GM12878 (cell line): ENCODE results near the gene ACOT13. TPM values are rescaled to one million over a fixed set of nuclear protein-coding genes. Genes with fewer than 3 reads are reported as not detected.

Experiments used
- ATAC-seq: fragments of 200-7000 bp; cut with Tn5 transposase; 3 replicates; pipeline ENCODE4 v1.9.1; 2020; ENCODE audit warnings: mild to moderate bottlenecking, moderate library complexity
- BruUV-seq: library from RNA; stranded (reverse); fragments of 400-500 nt; replicated peaks from 2 replicates; lab custom pipeline; 2021; lab: Mats Ljungman, UMichigan
- CTCF ChIA-PET: fragments of 300-600 bp; sonication (Branson Sonifier 250); formaldehyde crosslinking; extraction: SDS; loops from one replicate; lab custom pipeline; 2021; ENCODE audit warnings: inconsistent platforms; lab: Yijun Ruan, JAX
- POLR2A ChIA-PET: fragments of 350-600 bp; formaldehyde crosslinking; extraction: SDS; loops from one replicate; lab custom pipeline; 2021; ENCODE audit warnings: inconsistent platforms; lab: Charles Lee
- RAD21 ChIA-PET: fragments of 300-600 bp; sonication (Branson Sonifier 250); formaldehyde crosslinking; loops from one replicate; lab custom pipeline; 2023; ENCODE audit warnings: antibody characterized with exemption; ENCODE audit not compliant: unreplicated experiment; lab: Charles Lee
- SMC1A ChIA-PET: fragments of 300-600 bp; sonication (Branson Sonifier 250); formaldehyde crosslinking; loops from one replicate; lab custom pipeline; 2023; ENCODE audit not compliant: unreplicated experiment, uncharacterized antibody; lab: Charles Lee
- DNase-seq: peaks from one replicate; pipeline ENCODE4 v3.0.0-alpha.2; 2011; ENCODE audit warnings: low read depth, low spot score
- FAIRE-seq: peaks from 3 replicates; lab custom pipeline; 2011; peaks lifted over from hg19 to GRCh38; lab: Jason Lieb, UNC
- H2AFZ ChIP-seq: 2 replicates; pipeline ENCODE4 v1.6.0; 2011; ENCODE audit warnings: low read depth, low read length, control low read depth; ENCODE audit not compliant: control insufficient read depth
- H3K27ac ChIP-seq: 2 replicates; pipeline ENCODE4 v1.5.1; 2011; ENCODE audit warnings: control low read depth; ENCODE audit not compliant: control insufficient read depth, insufficient read depth
- H3K27me3 ChIP-seq, 2 experiments: replicated peaks in 1 of 2; 2 replicates each; pipeline versions ENCODE4 v1.6.0 to v1.6.1; 2011; ENCODE audit warnings: low read length in 1 of 2; ENCODE audit not compliant: control insufficient read depth in 2 of 2, insufficient read depth in 2 of 2
- H3K36me3 ChIP-seq, 2 experiments: 2 replicates each; pipeline ENCODE4 v1.5.1; 2011; ENCODE audit warnings: low read length in 1 of 2; ENCODE audit not compliant: control insufficient read depth in 2 of 2, insufficient read depth in 2 of 2
- H3K4me1 ChIP-seq: 2 replicates; pipeline ENCODE4 v1.6.1; 2011; ENCODE audit warnings: mild to moderate bottlenecking, low read length, moderate library complexity, mixed read lengths; ENCODE audit not compliant: control insufficient read depth, insufficient read depth
- H3K4me2 ChIP-seq: 2 replicates; pipeline ENCODE4 v1.6.0; 2011; ENCODE audit warnings: control low read depth; ENCODE audit not compliant: control insufficient read depth, insufficient read depth
- H3K4me3 ChIP-seq: fragments of 200-600 bp; sonication (generic); 2 replicates; pipeline ENCODE4 v1.5.1; 2016
- H3K79me2 ChIP-seq: 2 replicates; pipeline ENCODE4 v1.6.0; 2011; ENCODE audit warnings: low read length; ENCODE audit not compliant: control insufficient read depth, insufficient read depth
- H3K9ac ChIP-seq: 2 replicates; pipeline ENCODE4 v1.8.0; 2011; ENCODE audit warnings: low read length, control low read depth, mixed read lengths; ENCODE audit not compliant: control insufficient read depth, insufficient read depth
- H3K9me3 ChIP-seq: replicated peaks from 3 replicates; pipeline ENCODE4 v1.5.1; 2011; ENCODE audit warnings: mild to moderate bottlenecking, low read length; ENCODE audit not compliant: control insufficient read depth, insufficient read depth
- H4K20me1 ChIP-seq: 2 replicates; pipeline ENCODE4 v1.6.0; 2011; ENCODE audit not compliant: control insufficient read depth, insufficient read depth
- ATF7 ChIP-seq: fragments of 450-650 bp; IDR thresholded peaks from 2 replicates; pipeline ENCODE4 v1.6.1; 2016; ENCODE audit warnings: low read depth, mild to moderate bottlenecking
- CREB1 ChIP-seq: IDR thresholded peaks from 2 replicates; pipeline ENCODE4 v1.6.1; 2012; ENCODE audit warnings: low read depth, mild to moderate bottlenecking, inconsistent platforms
- DPF2 ChIP-seq: fragments of 450-650 bp; IDR thresholded peaks from 2 replicates; pipeline ENCODE4 v1.6.1; 2017; ENCODE audit warnings: mild to moderate bottlenecking
- EP300 ChIP-seq, 2 experiments: fragments of 150-350 bp in 1 of 2; IDR thresholded peaks; 2 replicates each; pipeline ENCODE4 v1.6.1; 2011 to 2012; ENCODE audit warnings: low read depth in 2 of 2, low read length in 2 of 2, borderline replicate concordance in 1 of 2, improper control_type of control experiment in 1 of 2, inconsistent platforms in 1 of 2; ENCODE audit not compliant: control insufficient read depth in 1 of 2
- HSF1 ChIP-seq: fragments of 150-350 bp; IDR thresholded peaks from 2 replicates; pipeline ENCODE4 v1.6.1; 2014; ENCODE audit warnings: mild to moderate bottlenecking, low read depth, low read length
- MLLT1 ChIP-seq: fragments of 450-650 bp; IDR thresholded peaks from 2 replicates; pipeline ENCODE4 v1.6.1; 2016; ENCODE audit warnings: mild to moderate bottlenecking
- RELB ChIP-seq: fragments of 450-650 bp; IDR thresholded peaks from 2 replicates; pipeline ENCODE4 v1.6.1; 2017; ENCODE audit warnings: low read depth, mild to moderate bottlenecking, moderate library complexity
- SIN3A ChIP-seq: IDR thresholded peaks from 2 replicates; pipeline ENCODE4 v1.6.1; 2012; ENCODE audit warnings: low read depth, low read length, improper control_type of control experiment
- SMAD1 ChIP-seq: fragments of 450-650 bp; IDR thresholded peaks from 2 replicates; pipeline ENCODE4 v1.6.1; 2018; ENCODE audit warnings: mild to moderate bottlenecking, low read depth; ENCODE audit not compliant: partially characterized antibody
- SREBF2 ChIP-seq: IDR thresholded peaks from 2 replicates; pipeline ENCODE4 v1.6.1; 2012; ENCODE audit warnings: mild to moderate bottlenecking, low read length
- SRF ChIP-seq, 2 experiments: IDR thresholded peaks; 2 replicates each; pipeline ENCODE4 v1.6.1; 2011; ENCODE audit warnings: low read depth in 2 of 2, low read length in 2 of 2, mild to moderate bottlenecking in 1 of 2, moderate library complexity in 1 of 2
- STAT1 ChIP-seq: fragments of 450-650 bp; conservative IDR thresholded peaks from 2 replicates; pipeline ENCODE4 v1.6.1; 2014; ENCODE audit warnings: antibody characterized with exemption, mild to moderate bottlenecking
- YY1 ChIP-seq: IDR thresholded peaks from 2 replicates; pipeline ENCODE4 v1.6.1; 2011; ENCODE audit warnings: low read depth, mild to moderate bottlenecking, low read length
- ZNF622 ChIP-seq: fragments of 450-650 bp; IDR thresholded peaks from 2 replicates; pipeline ENCODE4 v1.6.1; 2017; ENCODE audit warnings: mild to moderate bottlenecking, inconsistent platforms
- WGBS: methylation state at CpG from one replicate; pipeline ENCODE4 v1.1.6; 2016; ENCODE audit warnings: low lambda C conversion rate; ENCODE audit not compliant: insufficient replicate concordance, insufficient coverage; ENCODE audit errors: missing lambda C conversion rate; 5-methylcytosine and 5-hydroxymethylcytosine counted together
- in situ Hi-C: fragments of 300-500 bp; cut with MboI; formaldehyde crosslinking; loops from 9 replicates; pipeline ENCODE4 v1.14.3; 2018; ENCODE audit warnings: mixed read lengths
- intact Hi-C: fragments of 100-400 bp; cut with micrococcal nuclease; formaldehyde crosslinking; loops from one replicate; pipeline ENCODE4 v1.14.2; 2022; ENCODE audit not compliant: unreplicated experiment
- polyA plus RNA-seq, 11 experiments: library from polyadenylated mRNA; depleted of rRNA in 4 of 11; unstranded in 6 of 11; stranded (reverse) in 5 of 11; fragments of >200 nt; fragmentation: Nextera tagmentation in 4 of 11; fragmentation: Illumina TruSeq in 1 of 11; extraction: Ambion mirVana in 4 of 11; extraction: Trizol in 1 of 11; gene quantifications; 1 replicate in 1 of 11; 2 replicates in 10 of 11; pipeline versions ENCODE4 v1.2.1 to v1.2.3, GENCODE V29; 2011 to 2016; ENCODE audit warnings: inconsistent platforms in 2 of 11, missing spikeins in 2 of 11, low read depth in 1 of 11
- total RNA-seq, 4 experiments: library from RNA; depleted of rRNA in 3 of 4; stranded (reverse); fragments of >200 nt in 3 of 4; fragmentation: Illumina TruSeq in 1 of 4; extraction: Trizol in 1 of 4; gene quantifications; 2 replicates each; pipeline versions ENCODE4 v1.2.1 to v1.2.3, GENCODE V29; 2013 to 2021

The ACOT13 gene
- total and polyA plus RNA-seq, 10 of the 15 experiments (the other 5 are each of a cell fraction or from before 2014, with no cell fraction given): 6.0 to 60.6 (median 36.6) TPM

DNA sequence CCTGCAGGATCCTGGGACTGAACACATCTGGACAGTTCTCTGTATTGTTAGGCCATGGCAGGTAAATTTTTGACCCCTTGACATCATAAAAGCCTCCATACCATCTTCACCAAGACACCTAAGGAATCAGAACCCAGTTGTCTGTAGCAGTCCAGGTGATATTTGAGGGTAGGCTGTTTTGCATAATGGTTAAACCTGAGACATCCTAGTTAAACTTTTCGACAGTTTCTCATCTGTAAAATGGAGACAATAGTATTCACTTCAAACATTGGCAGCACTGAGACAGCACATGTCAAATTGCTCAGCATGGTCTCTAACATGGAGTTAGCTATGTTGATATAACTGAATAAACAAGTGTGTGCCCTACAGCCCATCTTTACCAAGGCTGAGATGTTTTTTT lies 27.3 kb downstream of the ACOT13 start:
- TF ChIP-seq CREB1 (no peak), HSF1 (no peak), ATF7 (no peak), STAT1 (no peak), DPF2 (no peak), EP300 (IDR thresholded peaks at IDR 0.05; ENCODE audit: borderline replicate concordance in 1 of 2, control insufficient read depth in 1 of 2, low read depth in 2 of 2, low read length in 2 of 2) (no peak), SIN3A (no peak), ZNF622 (no peak), YY1 (no peak), SREBF2 (no peak), MLLT1 (no peak), SMAD1 (no peak), RELB (no peak), SRF (IDR thresholded peaks at IDR 0.05; ENCODE audit: low read depth in 2 of 2, low read length in 2 of 2) (no peak)
- Histone ChIP-seq H4K20me1 (no peaks in the 10 kb centered on the region), H2AFZ (no peak overlapping the region), H3K27ac (no peak overlapping the region), H3K36me3 (no peaks in the 10 kb centered on the region), H3K4me3 (no peak overlapping the region), H3K9ac (no peak overlapping the region), H3K4me2 (no peak overlapping the region), H3K4me1 (no peaks in the 10 kb centered on the region; the same call in 1 of the 2 replicates), H3K27me3 (no peaks in the 10 kb centered on the region), H3K9me3 (no peaks in the 10 kb centered on the region), H3K79me2 (no peaks in the 10 kb centered on the region)
- in situ Hi-C loops (loop anchor here (10.0 kb wide), 1 partner anchor 409 kb away; no protein-coding TSS in a partner anchor), intact Hi-C loops (loop anchor here (2.0 to 5.0 kb wide), 3 partner anchors 169 to 412 kb away; no protein-coding TSS in a partner anchor)
- FAIRE-seq: peak; percentile 31
- DNase-seq: no peak
- WGBS: 0% methylated on average over 1 of the region's 1 CpG
- SMC1A ChIA-PET: interaction anchor here (0.7 to 1.2 kb wide), 4 partner anchors 10 to 113 kb away, joined by 3 to 4 read pairs (median 3); no protein-coding TSS in a partner anchor
- ATAC-seq: no peak
- POLR2A ChIA-PET: interaction anchor here (0.6 kb wide), 1 partner anchor 13 kb away, joined by 5 read pairs; no protein-coding TSS in a partner anchor
- CTCF ChIA-PET: interaction anchor here (1.2 to 4.8 kb wide), 5 partner anchors 110 to 171 kb away, joined by 4 to 35 read pairs (median 12); no protein-coding TSS in a partner anchor
- RAD21 ChIA-PET: interaction anchor here (0.7 to 1.0 kb wide), 2 partner anchors 109 to 113 kb away, joined by 4 read pairs; no protein-coding TSS in a partner anchor
- BruUV-seq: no TSS peak
